ENCODE results near the gene TARBP1.
"Not testable (repeated sequence)": the region's sequence is repeated elsewhere in the genome, so short reads cannot be mapped to it uniquely, and the experiment has no call there.

Gene TARBP1

GRCh38 chr1:234395297-234395696, 83.7 kb downstream of the TARBP1 start:
- no peak for DNase-seq (ENCODE audit: low read depth)

DNA sequence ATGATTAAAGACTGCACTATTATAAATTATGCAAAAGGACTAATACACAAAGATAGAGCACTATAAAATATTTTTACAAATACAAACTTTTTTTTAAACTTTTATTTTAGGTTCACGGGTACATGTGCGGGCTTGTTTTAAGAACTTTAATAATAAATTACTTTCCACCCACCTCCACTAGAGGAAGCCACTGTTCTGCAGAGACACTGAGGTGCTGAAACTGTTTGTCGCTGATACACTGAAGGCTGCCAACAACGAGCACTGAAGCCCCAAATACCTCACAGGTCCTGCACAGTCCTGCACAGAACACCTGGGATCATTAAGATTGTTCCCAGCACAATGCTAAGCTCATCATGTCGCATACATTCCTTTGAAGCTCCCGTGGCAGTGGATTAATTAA, 85.8 kb downstream of the TARBP1 start:
- DNase-seq (ENCODE audit: low read depth): no peak

DNA sequence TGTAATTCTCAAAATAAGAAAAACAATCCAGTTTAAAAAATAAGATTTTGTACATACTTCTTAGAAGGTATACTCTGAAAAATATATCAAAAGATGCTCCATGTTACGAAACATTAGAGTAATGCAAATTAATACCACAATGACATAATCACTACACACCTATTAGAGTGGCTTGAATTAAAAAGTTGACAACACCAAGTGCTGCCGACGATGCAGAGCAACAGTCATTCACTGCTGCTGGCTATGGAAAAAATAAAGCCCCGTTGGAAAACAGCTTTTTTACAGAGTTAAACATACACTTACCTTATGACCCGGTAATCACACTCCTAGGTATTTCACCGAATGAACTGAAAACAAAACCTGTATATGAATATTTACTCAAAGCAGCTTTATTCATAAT, 90.9 kb downstream of the TARBP1 start:
- no peak for DNase-seq (ENCODE audit: low read depth)

GRCh38 chr1:234386122-234386521, 92.9 kb downstream of the TARBP1 start:
- DNase-seq (ENCODE audit: low read depth): no peak

- DNase-seq (ENCODE audit: low read depth): no peak
Measured at GRCh38 chr1:234381699-234382555, 97.1 kb downstream of the TARBP1 start.

- DNase-seq (ENCODE audit: low read depth): not testable (repeated sequence)
Measured at GRCh38 chr1:234379591-234380109, 99.3 kb downstream of the TARBP1 start.

- no peak for DNase-seq (ENCODE audit: low read depth)
Measured at GRCh38 chr1:234375672-234376071, 103.3 kb downstream of the TARBP1 start.

DNA sequence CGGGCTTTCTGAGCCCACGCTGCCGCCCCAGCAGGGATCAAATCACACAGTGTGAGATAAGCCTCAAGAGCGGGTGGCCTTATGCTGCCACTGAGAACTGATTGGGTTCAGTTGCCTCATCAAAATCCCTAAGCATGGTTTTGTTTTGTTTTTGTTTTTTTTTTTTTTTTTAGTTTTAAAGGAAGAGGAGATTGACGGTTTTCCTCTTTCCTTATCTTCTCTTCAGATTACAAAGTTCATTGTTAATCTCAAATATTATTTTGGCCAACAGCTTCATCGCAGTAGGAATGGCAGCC, 105.1 kb downstream of the TARBP1 start:
- DNase-seq (ENCODE audit: low read depth): no peak

DNA sequence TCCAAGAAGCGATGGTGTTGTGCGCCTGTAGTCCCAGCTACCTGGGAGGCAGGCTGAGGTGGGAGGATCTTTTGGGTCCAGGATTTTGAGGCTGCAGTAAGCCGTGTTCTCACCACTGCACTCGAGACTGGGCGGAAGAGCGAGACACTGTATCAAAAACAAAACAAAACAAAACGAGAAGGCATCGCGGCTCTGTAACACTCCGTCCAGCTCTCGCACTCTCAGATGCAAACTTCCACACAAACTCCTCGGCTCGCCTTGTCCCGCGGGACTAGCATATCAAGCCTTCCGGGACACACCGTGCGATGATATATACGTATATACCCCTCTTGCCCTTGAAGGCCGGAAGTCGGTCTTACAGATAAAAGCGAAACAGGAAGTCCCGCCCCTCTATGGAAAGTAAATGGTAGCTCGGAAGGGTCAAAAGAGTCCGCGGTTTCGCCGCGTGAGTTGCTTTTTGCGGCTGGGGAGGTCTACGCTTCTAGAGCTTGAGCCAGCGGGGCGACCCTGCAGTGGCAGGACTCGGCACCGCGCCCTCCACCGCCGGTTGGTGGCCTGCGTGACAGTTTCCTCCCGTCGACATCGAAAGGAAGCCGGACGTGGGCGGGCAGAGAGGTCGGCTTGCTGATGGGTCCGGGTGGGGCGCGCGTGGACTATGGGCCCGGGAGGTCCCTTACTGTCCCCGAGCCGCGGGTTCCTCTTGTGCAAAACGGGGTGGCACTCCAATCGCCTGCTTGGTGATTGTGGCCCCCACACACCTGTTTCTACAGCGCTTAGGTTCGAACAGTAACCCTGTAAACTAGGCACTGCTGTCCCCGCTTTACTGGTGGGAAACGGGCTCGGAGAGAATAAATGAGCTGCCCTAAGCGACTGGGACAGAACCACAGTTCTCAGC, 105.7 kb downstream of the TARBP1 start, which contains the start of gene COA6:
TSS of gene COA6 (plus strand) at position 393 of the 895 bp plus-strand sequence. CDS start at position 404, 11 bp downstream.
- DNase-seq (ENCODE audit: low read depth): peak; percentile 74

DNA sequence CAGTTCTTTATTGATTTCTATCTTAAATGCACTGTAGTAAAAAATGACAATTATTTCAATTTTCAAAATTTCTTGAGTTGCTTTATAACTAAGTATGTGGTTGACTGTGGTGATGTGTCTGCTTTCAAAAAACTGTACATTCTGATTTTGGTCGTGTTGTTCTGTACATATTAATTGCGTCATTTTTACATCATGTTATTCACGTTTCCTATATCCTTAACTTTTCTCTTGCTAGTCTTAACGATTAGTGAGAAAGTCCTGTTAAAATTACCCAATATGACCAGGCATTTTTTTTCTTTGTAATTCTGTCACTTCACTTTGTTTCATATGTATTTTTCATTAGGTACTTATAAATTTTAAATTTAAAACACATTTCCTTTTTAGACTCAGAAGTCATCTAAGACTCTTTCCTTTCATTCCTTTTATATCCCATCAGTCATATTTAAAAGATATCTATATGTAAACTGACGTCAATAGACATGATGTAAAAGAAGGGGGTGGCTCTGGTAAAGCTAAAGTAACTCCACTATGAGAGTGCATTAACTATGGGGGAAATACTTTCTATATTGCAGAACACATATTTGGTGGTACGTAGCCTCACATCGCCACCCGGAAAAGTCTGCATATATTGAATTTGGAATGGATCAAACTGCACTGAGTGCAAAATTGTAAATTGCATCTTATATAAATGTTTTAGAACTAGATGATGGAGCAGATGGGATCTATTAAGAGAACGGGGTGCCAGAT, 106.8 kb downstream of the TARBP1 start:
- DNase-seq (ENCODE audit: low read depth): no peak

GRCh38 chr1:234371414-234371813, 107.6 kb downstream of the TARBP1 start:
- no peak for DNase-seq (ENCODE audit: low read depth)

- no peak for DNase-seq (ENCODE audit: low read depth)
Measured at GRCh38 chr1:234369784-234370183, 109.2 kb downstream of the TARBP1 start.

DNA sequence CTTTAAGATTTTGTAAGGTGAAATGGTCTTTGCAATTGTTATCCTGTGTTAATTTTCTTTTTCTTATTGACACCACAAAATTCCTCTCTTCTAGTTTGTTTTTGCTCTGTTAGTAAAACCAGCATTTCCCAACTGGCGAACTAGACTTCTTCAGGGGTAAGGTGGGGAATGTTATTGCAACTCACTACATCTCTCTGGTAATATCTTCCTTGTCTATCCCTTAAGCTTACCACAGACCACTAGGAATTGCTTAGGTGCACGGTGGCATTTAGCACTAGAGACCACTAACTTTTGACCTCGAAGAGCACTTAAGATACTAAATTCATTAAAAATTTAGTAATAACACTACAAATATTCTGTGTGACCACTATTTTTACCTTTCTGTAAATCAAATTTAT, 109.9 kb downstream of the TARBP1 start:
- no peak for DNase-seq (ENCODE audit: low read depth)

DNA sequence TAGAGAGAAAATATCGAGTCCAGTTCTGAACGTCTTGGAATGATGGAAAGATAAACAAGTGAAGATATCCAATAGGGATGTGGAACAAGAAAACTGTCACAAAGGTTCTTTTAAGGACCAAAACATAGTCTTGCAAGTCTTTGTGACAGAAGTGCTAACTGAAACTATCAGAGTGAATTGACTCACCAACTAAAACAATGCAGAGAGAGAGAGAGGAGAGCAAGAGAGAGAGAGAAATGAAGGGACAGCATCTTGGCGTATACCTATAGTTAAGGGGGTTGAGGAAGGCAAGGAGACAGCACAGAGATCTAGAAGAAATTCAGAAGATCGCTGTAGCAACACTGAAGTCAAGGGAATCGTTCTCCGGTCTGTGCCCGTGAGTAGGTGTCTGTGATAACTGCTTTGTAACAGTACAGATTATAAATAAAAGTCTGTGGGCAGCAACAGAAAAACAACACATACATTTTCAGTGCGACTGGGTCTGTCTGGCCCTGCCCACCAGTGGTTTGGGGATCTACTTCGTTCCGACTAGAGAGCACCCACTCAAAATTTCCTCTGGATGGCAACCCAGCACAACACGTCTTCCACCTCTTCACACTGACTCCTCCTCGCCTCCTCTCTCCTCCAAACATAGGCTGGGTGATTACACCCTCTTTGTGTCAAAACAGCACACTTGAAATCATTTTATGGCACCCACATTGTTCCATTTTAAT, 110.5 kb downstream of the TARBP1 start:
- DNase-seq (ENCODE audit: low read depth): no peak

DNA sequence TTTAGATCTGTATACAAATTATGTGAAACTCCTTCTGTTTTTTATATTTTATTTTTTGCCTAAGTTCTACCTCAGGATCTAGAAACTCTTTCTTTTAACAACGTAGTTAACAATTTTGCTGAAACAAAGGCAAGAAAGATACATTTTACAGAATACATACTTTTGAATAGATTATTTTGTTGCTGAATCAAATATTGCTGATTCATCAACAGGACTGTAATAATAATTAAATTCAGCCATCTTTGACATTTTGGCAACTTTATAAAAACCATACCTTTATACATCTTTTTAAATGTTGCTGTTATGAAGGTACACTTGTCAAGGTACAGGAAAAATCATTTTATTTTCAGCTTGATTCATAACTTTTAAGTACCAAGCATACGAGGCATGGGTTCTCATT, 116.4 kb downstream of the TARBP1 start:
- no peak for DNase-seq (ENCODE audit: low read depth)

DNA sequence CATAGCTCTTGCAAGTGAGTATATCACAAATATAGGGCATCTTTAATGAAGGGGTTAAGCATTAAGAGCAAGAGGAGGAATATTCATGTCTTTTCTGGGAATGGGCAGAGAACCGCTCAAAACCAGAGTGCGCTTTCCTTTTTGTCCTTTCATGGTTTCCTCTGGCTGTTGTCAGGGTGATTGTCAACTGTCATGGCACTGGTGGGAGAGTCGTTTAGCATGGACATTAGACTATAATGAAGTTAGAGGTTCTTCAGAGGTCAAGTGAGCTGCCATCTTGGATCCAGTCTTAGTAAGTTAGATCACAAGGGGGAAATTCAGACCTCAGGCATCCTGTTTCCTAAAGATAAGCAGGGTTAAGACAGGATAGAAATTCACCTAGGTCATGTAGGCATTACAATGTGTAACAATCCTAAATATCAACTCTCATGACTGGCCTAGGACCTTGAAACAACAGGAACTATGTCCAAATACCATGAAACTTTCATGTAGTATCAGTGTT, 117.8 kb downstream of the TARBP1 start:
- DNase-seq (ENCODE audit: low read depth): no peak

- DNase-seq (ENCODE audit: low read depth): no peak
Measured at GRCh38 chr1:234357831-234358230, 121.1 kb downstream of the TARBP1 start.

DNA sequence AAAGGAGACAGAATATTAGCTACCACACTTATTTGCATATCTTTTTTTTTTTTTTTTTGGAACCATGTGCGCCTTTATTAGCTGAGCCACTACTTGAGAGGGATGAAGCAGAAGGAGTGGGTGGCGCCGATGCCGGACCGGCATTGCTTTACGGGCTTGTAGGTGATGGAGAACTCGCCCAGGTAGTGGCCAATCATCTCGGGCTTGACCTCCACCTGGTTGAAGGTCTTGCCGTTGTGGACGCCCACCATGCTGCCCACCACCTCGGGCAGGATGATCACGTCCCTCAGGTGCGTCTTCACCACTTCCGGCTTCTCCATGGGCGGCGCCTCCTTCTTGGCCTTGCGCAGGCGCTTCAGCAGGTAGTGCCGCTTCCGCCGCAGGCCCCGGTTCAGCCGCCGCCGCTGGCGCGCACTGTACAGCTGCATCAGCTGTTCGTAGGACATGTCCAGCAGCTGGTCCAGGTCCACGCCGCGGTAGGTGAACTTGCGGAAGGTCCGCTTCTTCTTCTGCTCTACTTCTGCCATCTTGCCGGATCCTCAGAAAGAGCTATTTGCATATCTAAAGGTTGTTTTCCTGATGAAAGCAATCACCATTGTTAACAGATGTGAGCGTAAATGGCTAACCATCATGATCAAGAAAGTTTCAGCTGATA, 122.2 kb downstream of the TARBP1 start:
- not testable (repeated sequence) for DNase-seq (ENCODE audit: low read depth)

GRCh38 chr1:234355782-234356510, 123.0 kb downstream of the TARBP1 start:
- DNase-seq (ENCODE audit: low read depth): no peak

GRCh38 chr1:234348964-234349363, 130.0 kb downstream of the TARBP1 start:
- DNase-seq (ENCODE audit: low read depth): no peak
